ENCODE results near the gene RSPH4A.
"Not testable (repeated sequence)": the region's sequence is repeated elsewhere in the genome, so short reads cannot be mapped to it uniquely, and the experiment has no call there.

DNA sequence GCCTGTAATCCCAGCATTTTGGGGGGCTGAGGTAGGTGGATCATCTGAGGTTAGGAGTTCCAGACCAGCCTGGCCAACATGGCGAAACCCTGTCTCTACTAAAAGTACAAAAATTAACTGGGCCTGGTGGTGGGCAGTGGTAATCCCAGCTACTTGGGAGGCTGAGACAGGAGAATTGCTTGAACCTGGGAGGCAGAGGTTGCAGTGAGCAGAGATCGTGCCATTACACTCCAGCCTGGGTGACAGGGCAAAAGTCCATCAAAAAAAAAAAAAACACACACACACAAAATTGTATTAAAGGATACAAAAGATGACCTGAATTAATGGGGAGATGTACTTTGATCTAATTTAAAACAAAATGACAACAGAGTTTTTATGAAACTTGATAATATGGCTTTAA, 47.9 kb downstream of the RSPH4A start:
- TF ChIP-seq, protein P1, sequence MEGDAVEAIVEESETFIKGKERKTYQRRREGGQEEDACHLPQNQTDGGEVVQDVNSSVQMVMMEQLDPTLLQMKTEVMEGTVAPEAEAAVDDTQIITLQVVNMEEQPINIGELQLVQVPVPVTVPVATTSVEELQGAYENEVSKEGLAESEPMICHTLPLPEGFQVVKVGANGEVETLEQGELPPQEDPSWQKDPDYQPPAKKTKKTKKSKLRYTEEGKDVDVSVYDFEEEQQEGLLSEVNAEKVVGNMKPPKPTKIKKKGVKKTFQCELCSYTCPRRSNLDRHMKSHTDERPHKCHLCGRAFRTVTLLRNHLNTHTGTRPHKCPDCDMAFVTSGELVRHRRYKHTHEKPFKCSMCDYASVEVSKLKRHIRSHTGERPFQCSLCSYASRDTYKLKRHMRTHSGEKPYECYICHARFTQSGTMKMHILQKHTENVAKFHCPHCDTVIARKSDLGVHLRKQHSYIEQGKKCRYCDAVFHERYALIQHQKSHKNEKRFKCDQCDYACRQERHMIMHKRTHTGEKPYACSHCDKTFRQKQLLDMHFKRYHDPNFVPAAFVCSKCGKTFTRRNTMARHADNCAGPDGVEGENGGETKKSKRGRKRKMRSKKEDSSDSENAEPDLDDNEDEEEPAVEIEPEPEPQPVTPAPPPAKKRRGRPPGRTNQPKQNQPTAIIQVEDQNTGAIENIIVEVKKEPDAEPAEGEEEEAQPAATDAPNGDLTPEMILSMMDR (IDR thresholded peaks at IDR 0.05) = not testable (repeated sequence)
- TF ChIP-seq POLR2A, POLR2AphosphoS5, EP300 (IDR thresholded peaks at IDR 0.05): not testable (repeated sequence)

All from upper lobe of left lung (tissue), 4 donors.